Nephron (organoid): ENCODE measurements around the gene ZNF146.
"Not testable (repeated sequence)": the region's sequence is repeated elsewhere in the genome, so short reads cannot be mapped to it uniquely, and the experiment has no call there.

Source experiments
- H3K27ac Mint-ChIP-seq, 3 experiments: 2 replicates each; pipeline ENCODE4 v1.8.0; 2020; ENCODE audit warnings: mixed read lengths in 3 of 3, mild to moderate bottlenecking in 2 of 3, moderate library complexity in 1 of 3
- H3K27me3 Mint-ChIP-seq: 2 replicates; pipeline ENCODE4 v1.8.0; 2021; ENCODE audit warnings: low read depth, mild to moderate bottlenecking, moderate library complexity, mixed read lengths
- H3K36me3 Mint-ChIP-seq: 2 replicates; pipeline ENCODE4 v1.8.0; 2020; ENCODE audit warnings: low read depth, mixed read lengths
- H3K4me1 Mint-ChIP-seq: 2 replicates; pipeline ENCODE4 v1.8.0; 2020; ENCODE audit warnings: mixed read lengths
- H3K4me3 Mint-ChIP-seq, 3 experiments: 2 replicates each; pipeline ENCODE4 v1.8.0; 2020; ENCODE audit warnings: mild to moderate bottlenecking in 3 of 3, mixed read lengths in 3 of 3, moderate library complexity in 2 of 3
- H3K9me3 Mint-ChIP-seq: 2 replicates; pipeline ENCODE4 v1.8.0; 2020; ENCODE audit warnings: mixed read lengths
- TF ChIP-seq, protein P1 (sequence below), 3 experiments: fragments of 200-600 bp; sonication (generic); IDR thresholded peaks; one replicate each; pipeline ENCODE4 v1.5.0; 2021; ENCODE audit warnings: antibody characterized with exemption in 3 of 3; ENCODE audit not compliant: unreplicated experiment in 3 of 3

Gene ZNF146

DNA sequence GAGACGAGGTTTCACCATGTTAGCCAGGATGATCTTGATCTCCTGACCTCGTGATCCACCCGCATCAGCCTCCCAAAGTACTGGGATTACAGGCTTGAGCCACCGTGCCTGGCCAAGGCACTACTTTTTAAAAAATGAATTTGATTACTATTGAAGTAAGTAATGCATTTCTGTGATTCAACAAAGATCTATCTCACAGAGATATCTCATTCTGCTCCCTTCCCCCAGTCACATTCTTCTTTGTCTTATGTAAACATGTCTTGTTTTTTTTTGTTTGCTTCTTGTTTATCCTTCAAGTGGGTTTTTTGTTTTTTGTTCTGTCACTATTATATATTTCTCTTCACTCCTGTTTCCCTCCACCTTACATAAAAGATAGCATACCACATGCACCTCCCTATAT is 6.6 kb downstream of the ZNF146 start:
- TF ChIP-seq, protein P1, sequence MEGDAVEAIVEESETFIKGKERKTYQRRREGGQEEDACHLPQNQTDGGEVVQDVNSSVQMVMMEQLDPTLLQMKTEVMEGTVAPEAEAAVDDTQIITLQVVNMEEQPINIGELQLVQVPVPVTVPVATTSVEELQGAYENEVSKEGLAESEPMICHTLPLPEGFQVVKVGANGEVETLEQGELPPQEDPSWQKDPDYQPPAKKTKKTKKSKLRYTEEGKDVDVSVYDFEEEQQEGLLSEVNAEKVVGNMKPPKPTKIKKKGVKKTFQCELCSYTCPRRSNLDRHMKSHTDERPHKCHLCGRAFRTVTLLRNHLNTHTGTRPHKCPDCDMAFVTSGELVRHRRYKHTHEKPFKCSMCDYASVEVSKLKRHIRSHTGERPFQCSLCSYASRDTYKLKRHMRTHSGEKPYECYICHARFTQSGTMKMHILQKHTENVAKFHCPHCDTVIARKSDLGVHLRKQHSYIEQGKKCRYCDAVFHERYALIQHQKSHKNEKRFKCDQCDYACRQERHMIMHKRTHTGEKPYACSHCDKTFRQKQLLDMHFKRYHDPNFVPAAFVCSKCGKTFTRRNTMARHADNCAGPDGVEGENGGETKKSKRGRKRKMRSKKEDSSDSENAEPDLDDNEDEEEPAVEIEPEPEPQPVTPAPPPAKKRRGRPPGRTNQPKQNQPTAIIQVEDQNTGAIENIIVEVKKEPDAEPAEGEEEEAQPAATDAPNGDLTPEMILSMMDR (IDR thresholded peaks at IDR 0.05; ENCODE audit: unreplicated experiment in 3 of 3), result no peak
- Mint-ChIP-seq H3K27ac (peak overlapping the region in 1 of 3 experiments; percentile 31), H3K9me3 (peaks cover 21% of the 10 kb centered on the region), H3K4me1 (peaks cover 14% of the 10 kb centered on the region), H3K36me3 (peaks cover 82% of the 10 kb centered on the region), H3K27me3 (no peaks in the 10 kb centered on the region), H3K4me3 (peak overlapping the region in 2 of 3 experiments; percentile 2 to 35)

DNA sequence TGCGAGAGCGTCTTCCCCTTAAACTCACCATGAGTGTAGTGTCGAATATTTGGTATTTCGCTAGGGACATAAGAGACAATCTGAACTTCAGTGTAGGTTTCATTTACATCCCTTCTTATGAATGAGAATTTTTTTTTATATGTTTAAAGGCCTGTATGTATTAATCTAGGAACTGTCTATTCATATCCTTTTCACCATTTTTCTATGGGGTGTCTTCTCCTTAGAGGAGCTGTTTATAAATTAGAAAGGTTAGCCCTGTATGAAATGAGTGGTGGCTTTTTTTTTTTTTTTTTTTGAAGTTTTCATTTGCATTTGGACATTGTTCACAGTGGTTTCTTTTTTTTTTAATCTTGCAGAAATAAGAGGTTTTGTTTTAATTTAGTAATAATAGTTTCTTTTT is 7.6 kb downstream of the ZNF146 start:
- TF ChIP-seq, protein P1 (IDR thresholded peaks at IDR 0.05; ENCODE audit: unreplicated experiment in 3 of 3), result no peak
- no peaks in the 10 kb centered on the region for H3K27me3 Mint-ChIP-seq
- peaks cover 80% of the 10 kb centered on the region for H3K36me3 Mint-ChIP-seq
- H3K4me1 Mint-ChIP-seq, result peaks cover 10% of the 10 kb centered on the region
- no peak overlapping the region for H3K27ac Mint-ChIP-seq
- no peak overlapping the region for H3K4me3 Mint-ChIP-seq
- peaks cover 18% of the 10 kb centered on the region for H3K9me3 Mint-ChIP-seq

DNA sequence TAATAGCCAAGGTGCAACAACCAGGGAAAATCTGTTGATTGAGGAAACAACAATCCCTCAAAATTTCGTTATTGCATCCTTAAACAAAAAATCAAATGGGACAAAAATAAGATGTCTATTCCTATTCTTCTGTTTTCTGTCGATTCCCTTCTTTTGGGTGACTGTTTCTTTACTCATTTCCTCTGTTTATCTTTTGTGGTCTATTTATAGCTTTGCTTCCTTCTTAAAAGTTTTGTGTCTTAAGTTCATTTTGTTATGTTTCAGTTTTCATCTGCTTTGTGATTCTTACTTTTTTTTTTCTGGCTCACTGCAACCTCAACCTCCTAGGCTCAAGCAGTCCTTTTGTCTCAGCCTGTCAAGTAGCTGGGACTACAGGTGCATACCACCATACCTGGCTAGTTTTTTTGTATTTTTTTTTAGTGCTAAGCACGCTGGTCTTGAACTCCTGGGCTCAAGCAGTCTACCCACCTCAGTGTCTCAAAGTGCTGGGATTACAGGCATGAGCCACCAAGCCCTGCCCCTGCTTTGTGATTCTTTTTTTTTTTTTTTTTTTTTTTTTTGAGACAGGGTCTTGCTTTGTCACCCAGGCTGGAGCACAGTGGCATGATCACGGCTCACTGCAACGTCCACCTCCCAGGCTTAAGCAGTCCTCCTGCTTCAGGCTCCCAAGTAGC is 10.4 kb downstream of the ZNF146 start:
- H3K4me3 Mint-ChIP-seq, result no peak overlapping the region
- H3K9me3 Mint-ChIP-seq, result peaks cover 24% of the 10 kb centered on the region
- H3K27me3 Mint-ChIP-seq, result no peaks in the 10 kb centered on the region
- H3K27ac Mint-ChIP-seq, result no peak overlapping the region
- TF ChIP-seq, protein P1 (IDR thresholded peaks at IDR 0.05; ENCODE audit: unreplicated experiment in 3 of 3), result no peak
- no peaks in the 10 kb centered on the region for H3K4me1 Mint-ChIP-seq
- H3K36me3 Mint-ChIP-seq, result peaks cover 87% of the 10 kb centered on the region

DNA sequence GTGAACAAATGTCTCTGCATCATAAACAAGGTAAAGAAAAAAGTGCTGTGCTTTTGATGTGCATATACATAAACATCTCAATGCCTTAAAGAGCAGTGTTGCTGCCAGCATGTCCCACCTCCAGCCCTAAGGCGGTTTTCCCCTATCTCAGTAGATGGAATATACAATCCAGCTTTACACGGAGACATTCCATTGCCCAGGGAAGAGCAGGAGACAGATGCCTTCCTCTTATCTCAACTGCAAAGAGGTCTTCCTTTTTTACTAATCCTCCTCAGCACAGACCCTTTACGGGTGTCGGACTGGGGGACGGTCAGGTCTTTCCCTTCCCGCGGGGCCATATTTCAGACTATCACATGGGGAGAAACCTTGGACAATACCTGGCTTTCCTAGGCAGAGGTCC is 18.7 kb downstream of the ZNF146 start:
- H3K27me3 Mint-ChIP-seq, H3K27ac Mint-ChIP-seq, H3K4me1 Mint-ChIP-seq, H3K4me3 Mint-ChIP-seq: not testable (repeated sequence)
- Mint-ChIP-seq H3K9me3 (peaks cover 57% of the 10 kb centered on the region), H3K36me3 (peaks cover 97% of the 10 kb centered on the region)

DNA sequence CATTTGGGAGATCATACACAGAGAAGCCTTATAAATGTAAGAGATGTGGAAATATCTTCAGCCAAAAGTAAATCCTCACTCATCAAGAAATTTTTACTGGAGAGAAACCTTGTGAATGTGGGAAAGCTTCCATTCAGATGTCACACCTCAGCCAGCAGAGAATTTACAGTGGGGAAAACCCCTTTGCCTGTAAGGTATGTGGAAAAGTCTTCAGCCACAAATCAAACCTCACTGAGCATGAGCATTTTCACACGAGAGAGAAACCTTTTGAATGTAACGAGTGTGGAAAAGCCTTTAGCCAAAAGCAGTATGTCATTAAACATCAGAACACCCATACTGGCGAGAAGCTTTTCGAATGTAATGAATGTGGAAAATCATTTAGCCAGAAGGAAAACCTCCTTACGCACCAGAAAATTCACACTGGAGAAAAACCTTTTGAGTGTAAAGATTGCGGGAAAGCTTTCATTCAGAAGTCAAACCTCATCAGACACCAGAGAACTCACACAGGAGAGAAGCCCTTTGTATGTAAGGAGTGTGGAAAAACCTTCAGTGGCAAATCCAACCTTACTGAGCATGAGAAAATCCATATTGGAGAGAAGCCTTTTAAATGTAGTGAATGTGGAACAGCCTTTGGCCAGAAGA is 21.5 kb downstream of the ZNF146 start:
- no peak overlapping the region for H3K4me3 Mint-ChIP-seq
- peaks cover 93% of the 10 kb centered on the region for H3K36me3 Mint-ChIP-seq
- TF ChIP-seq, protein P1 (IDR thresholded peaks at IDR 0.05; ENCODE audit: unreplicated experiment in 3 of 3), result no peak
- H3K27me3 Mint-ChIP-seq, result no peaks in the 10 kb centered on the region
- H3K27ac Mint-ChIP-seq, result no peak overlapping the region
- no peaks in the 10 kb centered on the region for H3K4me1 Mint-ChIP-seq
- peaks cover 57% of the 10 kb centered on the region for H3K9me3 Mint-ChIP-seq

DNA sequence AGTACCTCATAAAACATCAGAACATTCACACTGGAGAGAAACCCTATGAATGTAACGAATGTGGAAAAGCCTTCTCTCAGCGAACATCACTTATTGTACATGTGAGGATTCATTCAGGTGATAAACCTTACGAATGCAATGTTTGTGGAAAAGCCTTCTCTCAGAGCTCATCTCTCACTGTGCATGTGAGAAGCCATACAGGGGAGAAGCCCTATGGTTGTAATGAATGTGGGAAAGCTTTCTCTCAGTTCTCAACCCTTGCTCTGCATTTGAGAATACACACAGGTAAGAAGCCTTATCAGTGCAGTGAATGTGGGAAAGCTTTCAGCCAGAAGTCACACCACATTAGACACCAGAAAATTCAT is 22.0 kb downstream of the ZNF146 start:
- Mint-ChIP-seq H3K4me1 (no peaks in the 10 kb centered on the region), H3K9me3 (peaks cover 57% of the 10 kb centered on the region), H3K27me3 (no peaks in the 10 kb centered on the region), H3K27ac (no peak overlapping the region), H3K4me3 (no peak overlapping the region), H3K36me3 (peaks cover 92% of the 10 kb centered on the region)
- TF ChIP-seq, protein P1 (IDR thresholded peaks at IDR 0.05; ENCODE audit: unreplicated experiment in 3 of 3), result no peak
